HepG2 (cell line): ENCODE data around the gene EGR4. TPM values are rescaled to one million over a fixed set of nuclear protein-coding genes. Genes with fewer than 3 reads are reported as not detected.

ENCODE experiments used
- ATAC-seq: fragments of 200-7000 bp; cut with Tn5 transposase; 3 replicates; pipeline ENCODE4 v1.9.1; 2020; ENCODE audit warnings: mild to moderate bottlenecking, moderate library complexity
- BruUV-seq: library from RNA; stranded (reverse); fragments of 400-500 nt; replicated peaks from 2 replicates; lab custom pipeline; 2021; lab: Mats Ljungman, UMichigan
- CTCF ChIA-PET: fragments of 300-600 bp; formaldehyde crosslinking; extraction: SDS; loops from one replicate; lab custom pipeline; 2021; ENCODE audit warnings: low total read pairs, inconsistent platforms, low intra/inter-chr PET ratio; lab: Yijun Ruan, JAX
- POLR2A ChIA-PET: fragments of 350-600 bp; sonication (Branson Sonifier 250); formaldehyde crosslinking; loops from one replicate; lab custom pipeline; 2020; ENCODE audit warnings: antibody characterized with exemption, inconsistent platforms; lab: Yijun Ruan, JAX
- DNase-seq: peaks from one replicate; pipeline ENCODE4 v3.0.0-alpha.2; 2015; ENCODE audit warnings: low spot score
- FAIRE-seq: peaks from 3 replicates; lab custom pipeline; 2011; peaks lifted over from hg19 to GRCh38; lab: Jason Lieb, UNC
- H2AFZ ChIP-seq: one replicate; pipeline ENCODE4 v1.6.1; 2011; ENCODE audit warnings: low read length, inconsistent platforms
- H3K27ac ChIP-seq: fragments of 300-600 bp; 3 replicates; pipeline ENCODE4 v1.8.0; 2011; ENCODE audit warnings: mixed run types, mild to moderate bottlenecking, mixed read lengths, low read length, inconsistent platforms; ENCODE audit not compliant: insufficient read depth; ENCODE audit errors: extremely low read length
- H3K27me3 ChIP-seq, 2 experiments: fragments of 200-600 bp in 1 of 2; 2 replicates in 1 of 2; 3 replicates in 1 of 2; pipeline versions ENCODE4 v1.6.0 to v1.8.0; 2011; ENCODE audit warnings: low read length in 2 of 2, mild to moderate bottlenecking in 2 of 2, moderate library complexity in 2 of 2, inconsistent platforms in 1 of 2; ENCODE audit not compliant: insufficient read depth in 2 of 2, control insufficient read depth in 1 of 2
- H3K36me3 ChIP-seq, 2 experiments: fragments of 200-600 bp in 1 of 2; replicated peaks in 1 of 2; 2 replicates in 1 of 2; 3 replicates in 1 of 2; pipeline versions ENCODE4 v1.5.1 to v1.8.0; 2011; ENCODE audit warnings: low read length in 2 of 2, inconsistent platforms in 1 of 2; ENCODE audit not compliant: insufficient read depth in 2 of 2, control insufficient read depth in 1 of 2
- H3K4me1 ChIP-seq: 2 replicates; pipeline ENCODE4 v1.5.1; 2012; ENCODE audit warnings: low read length, inconsistent platforms; ENCODE audit not compliant: insufficient read depth
- H3K4me2 ChIP-seq: 2 replicates; pipeline ENCODE4 v1.6.0; 2011; ENCODE audit warnings: low read depth, low read length, inconsistent platforms
- H3K4me3 ChIP-seq, 3 experiments: fragments of 200-600 bp in 1 of 3; sonication (generic), shearing (Covaris generic) in 1 of 3; replicated peaks in 1 of 3; 2 replicates each; pipeline ENCODE4 v1.5.1; 2011 to 2016; ENCODE audit warnings: low read length in 3 of 3, inconsistent platforms in 2 of 3, low read depth in 2 of 3, mild to moderate bottlenecking in 2 of 3, control low read depth in 1 of 3, mixed read lengths in 1 of 3; ENCODE audit not compliant: insufficient read depth in 1 of 3
- H3K79me2 ChIP-seq: one replicate; pipeline ENCODE4 v1.6.1; 2011; ENCODE audit warnings: low read length, inconsistent platforms; ENCODE audit not compliant: insufficient read depth
- H3K9ac ChIP-seq: 2 replicates; pipeline ENCODE4 v1.6.0; 2011; ENCODE audit warnings: mild to moderate bottlenecking, low read depth, low read length, inconsistent platforms; ENCODE audit not compliant: insufficient read depth
- H3K9me3 ChIP-seq: 2 replicates; pipeline ENCODE4 v1.5.1; 2012; ENCODE audit warnings: mild to moderate bottlenecking, low read length
- H4K20me1 ChIP-seq: 2 replicates; pipeline ENCODE4 v1.6.0; 2011; ENCODE audit warnings: inconsistent platforms, mild to moderate bottlenecking, low read length, moderate library complexity; ENCODE audit not compliant: insufficient read depth
- RCOR2 ChIP-seq: IDR thresholded peaks from 2 replicates; pipeline ENCODE4 v1.6.1; 2016; ENCODE audit warnings: missing biosample characterization, missing genetic modification reagents
- SIN3A ChIP-seq: IDR thresholded peaks from 2 replicates; pipeline ENCODE4 v1.6.1; 2011; ENCODE audit warnings: low read depth, mild to moderate bottlenecking, control low read depth, low read length, borderline replicate concordance
- TARDBP ChIP-seq: sonication (generic); formaldehyde crosslinking; IDR thresholded peaks from 2 replicates; pipeline ENCODE4 v1.8.0; 2022; ENCODE audit warnings: mild to moderate bottlenecking, missing genetic modification reagents
- TBX3 ChIP-seq: fragments of 450-650 bp; IDR thresholded peaks from 2 replicates; pipeline ENCODE4 v1.6.1; 2017; ENCODE audit warnings: antibody characterized with exemption, mild to moderate bottlenecking, inconsistent platforms, borderline replicate concordance
- ZFP41 ChIP-seq: sonication (generic); formaldehyde crosslinking; IDR thresholded peaks from 2 replicates; pipeline ENCODE4 v1.4.0; 2020; ENCODE audit warnings: mild to moderate bottlenecking, missing genetic modification reagents, borderline replicate concordance
- ZNF549 ChIP-seq: sonication (generic); formaldehyde crosslinking; IDR thresholded peaks from 2 replicates; pipeline ENCODE4 v1.5.0; 2020; ENCODE audit warnings: missing genetic modification reagents
- ZNF713 ChIP-seq: sonication (generic); formaldehyde crosslinking; IDR thresholded peaks from 2 replicates; pipeline ENCODE4 v1.4.0; 2020; ENCODE audit warnings: mild to moderate bottlenecking, missing genetic modification reagents
- WGBS: methylation state at CpG from one replicate; pipeline ENCODE4 v1.1.6; 2017; ENCODE audit warnings: low lambda C conversion rate; 5-methylcytosine and 5-hydroxymethylcytosine counted together
- in situ Hi-C: cut with HindIII; loops from 2 replicates; pipeline ENCODE4 v1.10.0; 2017; ENCODE audit warnings: low pct_unique_long_range_greater_than_20kb; ENCODE audit not compliant: extremely low pct_ligation_motif_present
- intact Hi-C: fragments of 100-400 bp; cut with micrococcal nuclease; formaldehyde crosslinking; loops from one replicate; pipeline ENCODE4 v1.10.0; 2022; ENCODE audit not compliant: unreplicated experiment
- polyA plus RNA-seq, 8 experiments: library from polyadenylated mRNA; depleted of rRNA in 3 of 8; stranded (reverse) in 7 of 8; unstranded in 1 of 8; fragments of >200 nt; fragmentation: Illumina TruSeq in 4 of 8; extraction: Trizol in 4 of 8; gene quantifications; 2 replicates each; pipeline versions ENCODE4 v1.2.1 to v1.2.3, GENCODE V29; 2011 to 2016; ENCODE audit warnings: low read depth in 4 of 8, missing spikeins in 1 of 8, mixed read lengths in 1 of 8; ENCODE audit not compliant: insufficient read depth in 1 of 8
- total RNA-seq, 5 experiments: library from RNA; depleted of rRNA; stranded (reverse); fragments of >200 nt; fragmentation: Illumina TruSeq; extraction: Trizol; gene quantifications; 2 replicates each; pipeline ENCODE4 v1.2.3, GENCODE V29; 2016; ENCODE audit warnings: low read depth in 1 of 5
- TF ChIP-seq, protein P1 (sequence below): sonication (generic); formaldehyde crosslinking; IDR thresholded peaks from 2 replicates; pipeline ENCODE4 v1.5.0; 2020; ENCODE audit warnings: mild to moderate bottlenecking, missing genetic modification reagents
- TF ChIP-seq, protein P2 (sequence below): sonication (generic); formaldehyde crosslinking; IDR thresholded peaks from 2 replicates; pipeline ENCODE4 v1.5.1; 2020; ENCODE audit warnings: mild to moderate bottlenecking, missing genetic modification reagents, moderate library complexity
- TF ChIP-seq, protein P3 (sequence below): sonication (generic); formaldehyde crosslinking; conservative IDR thresholded peaks from 2 replicates; pipeline ENCODE4 v1.8.0; 2022; ENCODE audit warnings: mild to moderate bottlenecking, moderate library complexity, missing genetic modification reagents
- TF ChIP-seq, protein P4 (sequence below): sonication (generic); formaldehyde crosslinking; IDR thresholded peaks from 2 replicates; pipeline ENCODE4 v1.4.0; 2020; ENCODE audit warnings: mild to moderate bottlenecking, low read depth, missing genetic modification reagents

EGR4 gene
- total and polyA plus RNA-seq, 2 of the 13 experiments (the other 11 are each of a cell fraction or from before 2014, with no cell fraction given), result not detected

DNA sequence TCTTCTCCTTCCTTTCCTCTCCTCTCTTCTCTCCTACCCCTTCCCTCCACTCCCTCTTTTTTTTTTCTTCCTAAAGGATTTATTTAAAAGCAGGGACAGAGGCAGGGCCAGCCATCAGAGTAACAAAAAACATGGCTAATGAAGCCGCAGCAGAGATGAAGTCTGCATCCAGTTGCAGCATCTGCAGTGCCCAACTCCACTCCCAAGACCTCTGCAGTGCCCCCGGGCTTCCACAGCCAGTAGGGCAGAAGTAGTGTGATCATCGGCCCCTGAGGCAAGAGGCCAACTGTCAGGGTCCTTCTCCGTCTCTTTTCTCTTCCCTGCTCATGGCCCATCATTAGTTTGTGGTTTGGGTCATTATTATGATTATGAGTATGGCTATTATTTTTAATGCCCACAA is 4.2 kb upstream of the EGR4 start:
- no peak overlapping the region for H3K4me3 ChIP-seq
- ChIA-PET POLR2A (no interaction called here), CTCF (no interaction called here)
- H3K4me2 ChIP-seq, result no peak overlapping the region
- H3K36me3 ChIP-seq, result no peaks in the 10 kb centered on the region
- FAIRE-seq, result no peak
- no peaks in the 10 kb centered on the region for H3K9me3 ChIP-seq
- H3K4me1 ChIP-seq, result peaks cover 5% of the 10 kb centered on the region; the same call in 1 of the 2 replicates
- in situ Hi-C loops (no loop called here), intact Hi-C loops (no loop called here)
- H3K79me2 ChIP-seq, result no peaks in the 10 kb centered on the region
- TF ChIP-seq RCOR2 (no peak), ZFP41 (no peak), ZNF549 (CRISPR knock-in tag) (no peak), TBX3 (no peak), ZNF713 (CRISPR knock-in tag) (no peak), SIN3A (no peak), TARDBP (CRISPR knock-in tag) (no peak)
- TF ChIP-seq, protein P1, sequence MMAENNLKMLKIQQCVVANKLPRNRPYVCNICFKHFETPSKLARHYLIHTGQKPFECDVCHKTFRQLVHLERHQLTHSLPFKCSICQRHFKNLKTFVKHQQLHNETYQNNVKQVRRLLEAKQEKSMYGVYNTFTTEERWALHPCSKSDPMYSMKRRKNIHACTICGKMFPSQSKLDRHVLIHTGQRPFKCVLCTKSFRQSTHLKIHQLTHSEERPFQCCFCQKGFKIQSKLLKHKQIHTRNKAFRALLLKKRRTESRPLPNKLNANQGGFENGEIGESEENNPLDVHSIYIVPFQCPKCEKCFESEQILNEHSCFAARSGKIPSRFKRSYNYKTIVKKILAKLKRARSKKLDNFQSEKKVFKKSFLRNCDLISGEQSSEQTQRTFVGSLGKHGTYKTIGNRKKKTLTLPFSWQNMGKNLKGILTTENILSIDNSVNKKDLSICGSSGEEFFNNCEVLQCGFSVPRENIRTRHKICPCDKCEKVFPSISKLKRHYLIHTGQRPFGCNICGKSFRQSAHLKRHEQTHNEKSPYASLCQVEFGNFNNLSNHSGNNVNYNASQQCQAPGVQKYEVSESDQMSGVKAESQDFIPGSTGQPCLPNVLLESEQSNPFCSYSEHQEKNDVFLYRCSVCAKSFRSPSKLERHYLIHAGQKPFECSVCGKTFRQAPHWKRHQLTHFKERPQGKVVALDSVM (CRISPR knock-in tag), result no peak
- TF ChIP-seq, protein P2, sequence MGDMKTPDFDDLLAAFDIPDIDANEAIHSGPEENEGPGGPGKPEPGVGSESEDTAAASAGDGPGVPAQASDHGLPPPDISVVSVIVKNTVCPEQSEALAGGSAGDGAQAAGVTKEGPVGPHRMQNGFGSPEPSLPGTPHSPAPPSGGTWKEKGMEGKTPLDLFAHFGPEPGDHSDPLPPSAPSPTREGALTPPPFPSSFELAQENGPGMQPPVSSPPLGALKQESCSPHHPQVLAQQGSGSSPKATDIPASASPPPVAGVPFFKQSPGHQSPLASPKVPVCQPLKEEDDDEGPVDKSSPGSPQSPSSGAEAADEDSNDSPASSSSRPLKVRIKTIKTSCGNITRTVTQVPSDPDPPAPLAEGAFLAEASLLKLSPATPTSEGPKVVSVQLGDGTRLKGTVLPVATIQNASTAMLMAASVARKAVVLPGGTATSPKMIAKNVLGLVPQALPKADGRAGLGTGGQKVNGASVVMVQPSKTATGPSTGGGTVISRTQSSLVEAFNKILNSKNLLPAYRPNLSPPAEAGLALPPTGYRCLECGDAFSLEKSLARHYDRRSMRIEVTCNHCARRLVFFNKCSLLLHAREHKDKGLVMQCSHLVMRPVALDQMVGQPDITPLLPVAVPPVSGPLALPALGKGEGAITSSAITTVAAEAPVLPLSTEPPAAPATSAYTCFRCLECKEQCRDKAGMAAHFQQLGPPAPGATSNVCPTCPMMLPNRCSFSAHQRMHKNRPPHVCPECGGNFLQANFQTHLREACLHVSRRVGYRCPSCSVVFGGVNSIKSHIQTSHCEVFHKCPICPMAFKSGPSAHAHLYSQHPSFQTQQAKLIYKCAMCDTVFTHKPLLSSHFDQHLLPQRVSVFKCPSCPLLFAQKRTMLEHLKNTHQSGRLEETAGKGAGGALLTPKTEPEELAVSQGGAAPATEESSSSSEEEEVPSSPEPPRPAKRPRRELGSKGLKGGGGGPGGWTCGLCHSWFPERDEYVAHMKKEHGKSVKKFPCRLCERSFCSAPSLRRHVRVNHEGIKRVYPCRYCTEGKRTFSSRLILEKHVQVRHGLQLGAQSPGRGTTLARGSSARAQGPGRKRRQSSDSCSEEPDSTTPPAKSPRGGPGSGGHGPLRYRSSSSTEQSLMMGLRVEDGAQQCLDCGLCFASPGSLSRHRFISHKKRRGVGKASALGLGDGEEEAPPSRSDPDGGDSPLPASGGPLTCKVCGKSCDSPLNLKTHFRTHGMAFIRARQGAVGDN (CRISPR knock-in tag), result no peak
- TF ChIP-seq, protein P3, sequence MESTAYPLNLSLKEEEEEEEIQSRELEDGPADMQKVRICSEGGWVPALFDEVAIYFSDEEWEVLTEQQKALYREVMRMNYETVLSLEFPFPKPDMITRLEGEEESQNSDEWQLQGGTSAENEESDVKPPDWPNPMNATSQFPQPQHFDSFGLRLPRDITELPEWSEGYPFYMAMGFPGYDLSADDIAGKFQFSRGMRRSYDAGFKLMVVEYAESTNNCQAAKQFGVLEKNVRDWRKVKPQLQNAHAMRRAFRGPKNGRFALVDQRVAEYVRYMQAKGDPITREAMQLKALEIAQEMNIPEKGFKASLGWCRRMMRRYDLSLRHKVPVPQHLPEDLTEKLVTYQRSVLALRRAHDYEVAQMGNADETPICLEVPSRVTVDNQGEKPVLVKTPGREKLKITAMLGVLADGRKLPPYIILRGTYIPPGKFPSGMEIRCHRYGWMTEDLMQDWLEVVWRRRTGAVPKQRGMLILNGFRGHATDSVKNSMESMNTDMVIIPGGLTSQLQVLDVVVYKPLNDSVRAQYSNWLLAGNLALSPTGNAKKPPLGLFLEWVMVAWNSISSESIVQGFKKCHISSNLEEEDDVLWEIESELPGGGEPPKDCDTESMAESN, result no peak
- TF ChIP-seq, protein P4, sequence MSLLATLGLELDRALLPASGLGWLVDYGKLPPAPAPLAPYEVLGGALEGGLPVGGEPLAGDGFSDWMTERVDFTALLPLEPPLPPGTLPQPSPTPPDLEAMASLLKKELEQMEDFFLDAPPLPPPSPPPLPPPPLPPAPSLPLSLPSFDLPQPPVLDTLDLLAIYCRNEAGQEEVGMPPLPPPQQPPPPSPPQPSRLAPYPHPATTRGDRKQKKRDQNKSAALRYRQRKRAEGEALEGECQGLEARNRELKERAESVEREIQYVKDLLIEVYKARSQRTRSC (CRISPR knock-in tag), result no peak
- no peak for DNase-seq
- no peaks in the 10 kb centered on the region; the same call in 1 of the 2 replicates for H4K20me1 ChIP-seq
- WGBS, result 12% methylated on average over 4 of the region's 4 CpGs
- no peak for ATAC-seq
- H3K27me3 ChIP-seq, result peaks cover 5 to 66% of the 10 kb centered on the region in 2 experiments; a peak in 4 of 5 replicates
- H3K9ac ChIP-seq, result no peak overlapping the region
- H2AFZ ChIP-seq, result no peak overlapping the region
- BruUV-seq, result no TSS peak
- H3K27ac ChIP-seq, result no peak overlapping the region
